Liver (tissue), 9 donors: Measurements from ENCODE around the gene TLE4. TPM values are rescaled to one million over a fixed set of nuclear protein-coding genes. Genes with fewer than 3 reads are reported as not detected.

ENCODE experiments used
- DNase-seq: peaks from one replicate; pipeline ENCODE4 v3.0.0-alpha.2; 2017; ENCODE audit warnings: low spot score
- H3K27ac ChIP-seq, 2 donors: one replicate each; pipeline ENCODE4 v1.7.0; 2013; ENCODE audit warnings: inconsistent platforms in 2 of 2, low read length in 2 of 2, control low read depth in 1 of 2, low read depth in 1 of 2, mild to moderate bottlenecking in 1 of 2
- H3K27me3 ChIP-seq, 4 donors: one replicate each; pipeline versions ENCODE4 v1.6.1 to v1.7.0; 2013; ENCODE audit warnings: low read length in 3 of 4, inconsistent platforms in 1 of 4, mild to moderate bottlenecking in 1 of 4, moderate library complexity in 1 of 4; ENCODE audit not compliant: control insufficient read depth in 4 of 4, insufficient read depth in 4 of 4
- H3K36me3 ChIP-seq, 4 donors: one replicate each; pipeline versions ENCODE4 v1.6.1 to v1.7.0; 2013; ENCODE audit warnings: low read length in 3 of 4, mild to moderate bottlenecking in 3 of 4, low read depth in 1 of 4, moderate library complexity in 1 of 4; ENCODE audit not compliant: control insufficient read depth in 4 of 4, insufficient read depth in 3 of 4
- H3K4me1 ChIP-seq, 4 donors: one replicate each; pipeline versions ENCODE4 v1.6.1 to v1.7.0; 2013; ENCODE audit warnings: low read length in 3 of 4, mild to moderate bottlenecking in 3 of 4, moderate library complexity in 1 of 4; ENCODE audit not compliant: control insufficient read depth in 4 of 4, insufficient read depth in 4 of 4
- H3K4me3 ChIP-seq, 3 donors: one replicate each; pipeline versions ENCODE4 v1.6.1 to v1.7.0; 2013; ENCODE audit warnings: low read length in 3 of 3, control low read depth in 1 of 3, low read depth in 1 of 3, mild to moderate bottlenecking in 1 of 3
- H3K9ac ChIP-seq, 2 donors: one replicate each; pipeline ENCODE4 v1.7.0; 2013; ENCODE audit warnings: low read length in 2 of 2, mild to moderate bottlenecking in 2 of 2, moderate library complexity in 2 of 2, control low read depth in 1 of 2, low read depth in 1 of 2
- H3K9me3 ChIP-seq, 4 donors: one replicate each; pipeline versions ENCODE4 v1.6.1 to v1.7.0; 2013; ENCODE audit warnings: low read length in 3 of 4; ENCODE audit not compliant: control insufficient read depth in 4 of 4
- FOXA1 ChIP-seq: IDR thresholded peaks from 2 replicates; pipeline ENCODE4 v1.6.1; 2016; ENCODE audit warnings: antibody characterized with exemption
- GABPA ChIP-seq, 2 donors: IDR thresholded peaks in 1 of 2; conservative IDR thresholded peaks in 1 of 2; 2 replicates each; pipeline ENCODE4 v1.6.1; 2016; ENCODE audit warnings: antibody characterized with exemption in 2 of 2, mild to moderate bottlenecking in 1 of 2, moderate library complexity in 1 of 2
- HNF4A ChIP-seq, 2 donors: conservative IDR thresholded peaks; 2 replicates each; pipeline ENCODE4 v1.6.1; 2016; ENCODE audit warnings: antibody characterized with exemption in 2 of 2, mild to moderate bottlenecking in 2 of 2
- HNF4G ChIP-seq: IDR thresholded peaks from 2 replicates; pipeline ENCODE4 v1.6.1; 2016; ENCODE audit warnings: antibody characterized with exemption
- JUND ChIP-seq, 2 donors: IDR thresholded peaks; 2 replicates each; pipeline ENCODE4 v1.6.1; 2016; ENCODE audit warnings: antibody characterized with exemption in 2 of 2
- MAX ChIP-seq: IDR thresholded peaks from 2 replicates; pipeline ENCODE4 v1.6.1; 2016; ENCODE audit warnings: antibody characterized with exemption
- NR2F2 ChIP-seq: IDR thresholded peaks from 2 replicates; pipeline ENCODE4 v1.6.1; 2016; ENCODE audit warnings: antibody characterized with exemption
- RAD21 ChIP-seq, 2 donors: IDR thresholded peaks; 2 replicates each; pipeline ENCODE4 v1.6.1; 2016; ENCODE audit warnings: antibody characterized with exemption in 2 of 2, mild to moderate bottlenecking in 2 of 2
- RXRA ChIP-seq, 2 donors: IDR thresholded peaks; 2 replicates each; pipeline ENCODE4 v1.6.1; 2017 to 2018; ENCODE audit warnings: antibody characterized with exemption in 2 of 2, mild to moderate bottlenecking in 1 of 2
- SP1 ChIP-seq: IDR thresholded peaks from 2 replicates; pipeline ENCODE4 v1.6.1; 2018; ENCODE audit warnings: antibody characterized with exemption, mild to moderate bottlenecking
- YY1 ChIP-seq: IDR thresholded peaks from 2 replicates; pipeline ENCODE4 v1.6.1; 2016; ENCODE audit warnings: antibody characterized with exemption, mild to moderate bottlenecking
- WGBS: extraction: QIAGEN DNeasy Blood & Tissue Kit; methylation state at CpG from one replicate; pipeline ENCODE4 v1.1.7; 2013; 5-methylcytosine and 5-hydroxymethylcytosine counted together
- polyA plus RNA-seq, 2 donors: library from polyadenylated mRNA; stranded (reverse) in 1 of 2; unstranded in 1 of 2; fragments of 200-250 nt in 1 of 2; fragments of >200 nt in 1 of 2; fragmentation: Nextera tagmentation in 1 of 2; extraction: Ambion mirVana in 1 of 2; gene quantifications; one replicate each; pipeline versions ENCODE4 v1.2.1 to v1.2.3, GENCODE V29; 2013 to 2015
- total RNA-seq, 2 donors: library from RNA; depleted of rRNA; stranded (reverse); fragments of >200 nt; gene quantifications; one replicate each; pipeline ENCODE4 v1.2.3, GENCODE V29; 2014
- TF ChIP-seq, protein P1 (sequence below): IDR thresholded peaks from 2 replicates; pipeline ENCODE4 v1.6.1; 2016; ENCODE audit warnings: antibody characterized with exemption
- TF ChIP-seq, protein P2 (sequence below): IDR thresholded peaks from 2 replicates; pipeline ENCODE4 v1.6.1; 2016; ENCODE audit warnings: antibody characterized with exemption
- donor health status: healthy.
- donor health status: healthy.
- donor health status: healthy.
- donor health status: healthy.
- donor health status: healthy.

TLE4 gene
- total and polyA plus RNA-seq, 4 donors: 2.5 to 6.6 (median 4.7) TPM

GRCh38 chr9:79613145-79613544 lies 41.4 kb downstream of the TLE4 start:
- Histone ChIP-seq H3K27ac (no peak overlapping the region), H3K4me1 (no peaks in the 10 kb centered on the region), H3K9ac (no peak overlapping the region), H3K27me3 (no peaks in the 10 kb centered on the region), H3K36me3 (no peaks in the 10 kb centered on the region), H3K4me3 (no peak overlapping the region), H3K9me3 (no peaks in the 10 kb centered on the region)
- DNase-seq: no peak
- WGBS: 88% methylated on average over 3 of the region's 3 CpGs
- TF ChIP-seq MAX (no peak), GABPA (IDR thresholded peaks at IDR 0.05 in 1 of 2, conservative IDR thresholded peaks at IDR 0.05 in 1 of 2) (no peak), SP1 (no peak)

GRCh38 chr9:79615038-79615437 lies 43.3 kb downstream of the TLE4 start:
- H3K27ac ChIP-seq: no peak overlapping the region
- no peaks in the 10 kb centered on the region for H3K9me3 ChIP-seq
- no peaks in the 10 kb centered on the region for H3K27me3 ChIP-seq
- H3K4me3 ChIP-seq: no peak overlapping the region
- no peak for DNase-seq
- TF ChIP-seq RAD21 (IDR thresholded peaks at IDR 0.05): no peak
- H3K36me3 ChIP-seq: no peaks in the 10 kb centered on the region
- H3K4me1 ChIP-seq: no peaks in the 10 kb centered on the region
- no peak overlapping the region for H3K9ac ChIP-seq
- WGBS: 97% methylated on average over 5 of the region's 5 CpGs

- Histone ChIP-seq H3K4me1 (no peaks in the 10 kb centered on the region), H3K27ac (no peak overlapping the region), H3K36me3 (no peaks in the 10 kb centered on the region), H3K27me3 (no peaks in the 10 kb centered on the region), H3K9me3 (no peaks in the 10 kb centered on the region), H3K9ac (no peak overlapping the region), H3K4me3 (no peak overlapping the region)
- DNase-seq: no peak
- TF ChIP-seq SP1: no peak
- TF ChIP-seq RXRA (IDR thresholded peaks at IDR 0.05): no peak
- no peak for TF ChIP-seq FOXA1
- TF ChIP-seq JUND (IDR thresholded peaks at IDR 0.05): no peak
- TF ChIP-seq NR2F2: no peak
- TF ChIP-seq YY1: no peak
- TF ChIP-seq, protein P1, sequence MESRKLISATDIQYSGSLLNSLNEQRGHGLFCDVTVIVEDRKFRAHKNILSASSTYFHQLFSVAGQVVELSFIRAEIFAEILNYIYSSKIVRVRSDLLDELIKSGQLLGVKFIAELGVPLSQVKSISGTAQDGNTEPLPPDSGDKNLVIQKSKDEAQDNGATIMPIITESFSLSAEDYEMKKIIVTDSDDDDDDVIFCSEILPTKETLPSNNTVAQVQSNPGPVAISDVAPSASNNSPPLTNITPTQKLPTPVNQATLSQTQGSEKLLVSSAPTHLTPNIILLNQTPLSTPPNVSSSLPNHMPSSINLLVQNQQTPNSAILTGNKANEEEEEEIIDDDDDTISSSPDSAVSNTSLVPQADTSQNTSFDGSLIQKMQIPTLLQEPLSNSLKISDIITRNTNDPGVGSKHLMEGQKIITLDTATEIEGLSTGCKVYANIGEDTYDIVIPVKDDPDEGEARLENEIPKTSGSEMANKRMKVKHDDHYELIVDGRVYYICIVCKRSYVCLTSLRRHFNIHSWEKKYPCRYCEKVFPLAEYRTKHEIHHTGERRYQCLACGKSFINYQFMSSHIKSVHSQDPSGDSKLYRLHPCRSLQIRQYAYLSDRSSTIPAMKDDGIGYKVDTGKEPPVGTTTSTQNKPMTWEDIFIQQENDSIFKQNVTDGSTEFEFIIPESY: no peak
- TF ChIP-seq, protein P2, sequence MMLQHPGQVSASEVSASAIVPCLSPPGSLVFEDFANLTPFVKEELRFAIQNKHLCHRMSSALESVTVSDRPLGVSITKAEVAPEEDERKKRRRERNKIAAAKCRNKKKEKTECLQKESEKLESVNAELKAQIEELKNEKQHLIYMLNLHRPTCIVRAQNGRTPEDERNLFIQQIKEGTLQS: no peak
- no peak for TF ChIP-seq HNF4A (conservative IDR thresholded peaks at IDR 0.05)
- no peak for TF ChIP-seq MAX
- TF ChIP-seq HNF4G: no peak
- 82% methylated on average over 4 of the region's 4 CpGs for WGBS
Measured at GRCh38 chr9:79616013-79616412, 44.2 kb downstream of the TLE4 start.

DNA sequence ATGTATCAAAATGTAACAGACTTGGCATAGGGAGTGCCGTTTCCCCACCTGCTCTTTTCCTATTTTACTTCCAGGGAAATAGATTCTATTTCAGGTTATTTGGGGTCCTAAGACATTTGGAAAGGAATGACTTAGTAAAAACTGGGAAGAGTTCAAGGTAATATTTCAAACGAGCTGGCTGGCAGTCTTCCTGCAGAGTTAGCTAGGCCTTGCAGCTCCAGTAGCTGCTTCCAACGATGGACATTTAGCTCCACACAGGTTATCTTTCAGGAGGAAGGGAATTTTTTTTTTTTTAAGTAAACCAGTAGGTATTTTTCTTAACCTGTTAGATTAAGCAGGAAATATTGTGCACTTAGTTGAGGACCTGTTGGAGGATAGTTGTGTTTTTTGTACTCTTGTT lies 45.2 kb downstream of the TLE4 start:
- Histone ChIP-seq H3K4me1 (no peaks in the 10 kb centered on the region), H3K27me3 (no peaks in the 10 kb centered on the region), H3K27ac (no peak overlapping the region), H3K4me3 (no peak overlapping the region), H3K36me3 (no peaks in the 10 kb centered on the region), H3K9ac (no peak overlapping the region), H3K9me3 (no peaks in the 10 kb centered on the region)
- no peak for TF ChIP-seq HNF4A (conservative IDR thresholded peaks at IDR 0.05)
- no peak for TF ChIP-seq MAX
- TF ChIP-seq, protein P2: no peak
- no peak for TF ChIP-seq JUND (IDR thresholded peaks at IDR 0.05)
- no peak for TF ChIP-seq FOXA1
- 74% methylated on average over 3 of the region's 3 CpGs for WGBS
- no peak for DNase-seq
